Measurements from ENCODE around the gene MRPL10. TPM values are rescaled to one million over a fixed set of nuclear protein-coding genes. Genes with fewer than 3 reads are reported as not detected.

MRPL10 gene
- total and polyA plus RNA-seq, 10 of the 15 experiments (the other 5 are each of a cell fraction or from before 2014, with no cell fraction given): 18.9 to 61.9 (median 47.3) TPM

- WGBS (ENCODE audit: insufficient coverage, insufficient replicate concordance, low lambda C conversion rate, missing lambda C conversion rate): 90% methylated on average over 18 of the region's 18 CpGs
- peak overlapping the region; percentile 67 for H3K27ac ChIP-seq (ENCODE audit: control insufficient read depth, insufficient read depth)
- peaks cover 6 to 13% of the 10 kb centered on the region in 2 experiments; a peak in 3 of 4 replicates for H3K36me3 ChIP-seq (ENCODE audit: control insufficient read depth in 2 of 2, insufficient read depth in 2 of 2, low read length in 1 of 2)
- ChIA-PET CTCF (interaction anchor here (1.0 to 3.6 kb wide), 6 partner anchors 8 to 179 kb away, joined by 3 to 24 read pairs (median 6); partner anchors contain the start of genes OSBPL7 and SCRN2), POLR2A (interaction anchor here (1.6 to 2.3 kb wide), 2 partner anchors 8 to 13 kb away, joined by 6 to 14 read pairs; partner anchors contain the start of gene OSBPL7), RAD21 (ENCODE audit: unreplicated experiment) (interaction anchor here (1.3 kb wide), 1 partner anchor 181 kb away, joined by 3 read pairs; the partner anchor contains the start of gene KPNB1), SMC1A (ENCODE audit: uncharacterized antibody, unreplicated experiment) (interaction anchor here (0.8 to 1.6 kb wide), 3 partner anchors 9 to 138 kb away, joined by 3 to 7 read pairs (median 3); partner anchors contain the start of genes OSBPL7 and SCRN2)
- peak overlapping the region; percentile 82 for H3K4me2 ChIP-seq (ENCODE audit: control insufficient read depth, insufficient read depth)
- peak overlapping the region; percentile 97 for H3K4me3 ChIP-seq
- H3K79me2 ChIP-seq (ENCODE audit: control insufficient read depth, insufficient read depth, low read length): peaks cover 17% of the 10 kb centered on the region
- TF ChIP-seq MTA2 (IDR thresholded peaks at IDR 0.05; ENCODE audit: low read depth) (no peak), PAX5 (IDR thresholded peaks at IDR 0.05; ENCODE audit: borderline replicate concordance, low read depth, low read length) (no peak), ATF2 (IDR thresholded peaks at IDR 0.05; ENCODE audit: low read length) (no peak), CTCF (IDR thresholded peaks at IDR 0.05 in 2 of 3, conservative IDR thresholded peaks at IDR 0.05 in 1 of 3; ENCODE audit: control insufficient read depth in 2 of 3, extremely low read depth in 1 of 3, insufficient read depth in 1 of 3, low read depth in 3 of 3, low read length in 3 of 3) (no peak), SREBF1 (IDR thresholded peaks at IDR 0.05; ENCODE audit: low read length) (no peak), FOS (IDR thresholded peaks at IDR 0.05; ENCODE audit: borderline replicate concordance, extremely low read depth, insufficient read length) (no peak), JUNB (IDR thresholded peaks at IDR 0.05) (no peak)
- no peaks in the 10 kb centered on the region for H4K20me1 ChIP-seq (ENCODE audit: control insufficient read depth, insufficient read depth)
- no peaks in the 10 kb centered on the region for H3K27me3 ChIP-seq (replicated peaks in 1 of 2; ENCODE audit: control insufficient read depth in 2 of 2, insufficient read depth in 2 of 2, low read length in 1 of 2)
- H3K9ac ChIP-seq (ENCODE audit: control insufficient read depth, insufficient read depth, low read length): peak overlapping the region; percentile 76
- no peak overlapping the region for H2AFZ ChIP-seq (ENCODE audit: control insufficient read depth, low read depth, low read length)
- ATAC-seq (no peak), DNase-seq (ENCODE audit: low read depth, low spot score) (no peak), FAIRE-seq (no peak)
- H3K9me3 ChIP-seq (replicated peaks; ENCODE audit: control insufficient read depth, insufficient read depth, low read length): no peaks in the 10 kb centered on the region
- H3K4me1 ChIP-seq (ENCODE audit: control insufficient read depth, insufficient read depth, low read length): peaks cover 9% of the 10 kb centered on the region
- intact Hi-C loops (cut with micrococcal nuclease; ENCODE audit: unreplicated experiment) (no loop called here), in situ Hi-C loops (cut with MboI) (no loop called here)
- BruUV-seq (replicated peaks): no TSS peak
Measured at GRCh38 chr17:47830396-47831002, 842 bp downstream of the MRPL10 start.
